ENCODE results near the gene SCAP.
"Not testable (repeated sequence)": the region's sequence is repeated elsewhere in the genome, so short reads cannot be mapped to it uniquely, and the experiment has no call there.

SCAP gene

DNA sequence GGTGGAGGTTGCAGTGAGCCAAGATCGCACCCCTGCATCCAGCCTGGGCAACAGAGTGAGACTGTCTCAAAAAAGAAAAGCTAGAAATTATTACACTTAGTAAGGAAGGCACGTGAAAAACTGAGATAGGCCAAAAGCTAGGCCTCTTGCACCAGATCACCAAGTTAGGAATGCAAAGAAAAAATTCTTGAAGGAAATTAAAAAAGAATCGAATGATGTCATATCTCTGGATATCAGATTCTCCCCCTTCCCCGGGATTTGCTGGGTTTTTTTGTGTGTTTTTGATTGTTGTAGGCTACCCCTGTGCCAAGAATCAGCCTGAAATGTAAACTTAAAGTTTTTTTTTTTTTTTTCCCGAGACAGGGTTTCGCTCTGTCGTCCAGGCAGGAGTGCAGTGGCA lies 77.5 kb downstream of the SCAP start:
- no peak for DNase-seq (ENCODE audit: low read depth in 2 of 2)

DNA sequence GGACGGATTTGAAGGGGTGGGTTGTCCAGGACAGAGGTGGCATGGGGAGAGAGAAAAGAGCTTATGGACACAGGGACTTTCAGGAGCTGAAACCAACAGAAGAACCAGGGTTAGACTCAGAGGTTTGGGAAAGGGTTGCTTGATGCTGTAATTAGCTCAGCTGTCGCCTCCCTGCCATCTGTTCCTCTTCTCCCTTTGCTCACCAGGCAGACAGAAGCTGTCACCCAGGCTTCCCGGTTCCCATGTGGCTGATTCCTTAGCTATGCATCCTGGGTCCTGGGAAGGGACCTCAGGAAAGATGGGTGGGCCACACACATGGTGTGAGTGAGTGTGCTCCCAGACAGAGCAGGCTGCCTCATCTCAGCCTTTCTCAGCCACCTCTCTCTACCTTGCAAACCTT lies 80.9 kb downstream of the SCAP start:
- DNase-seq (ENCODE audit: low read depth in 2 of 2), result no peak

GRCh38 chr3:47394140-47394870 lies 81.4 kb downstream of the SCAP start:
- no peak for DNase-seq (ENCODE audit: low read depth in 2 of 2)

GRCh38 chr3:47392933-47393332 lies 82.8 kb downstream of the SCAP start:
- DNase-seq (ENCODE audit: low read depth in 2 of 2), result no peak

DNA sequence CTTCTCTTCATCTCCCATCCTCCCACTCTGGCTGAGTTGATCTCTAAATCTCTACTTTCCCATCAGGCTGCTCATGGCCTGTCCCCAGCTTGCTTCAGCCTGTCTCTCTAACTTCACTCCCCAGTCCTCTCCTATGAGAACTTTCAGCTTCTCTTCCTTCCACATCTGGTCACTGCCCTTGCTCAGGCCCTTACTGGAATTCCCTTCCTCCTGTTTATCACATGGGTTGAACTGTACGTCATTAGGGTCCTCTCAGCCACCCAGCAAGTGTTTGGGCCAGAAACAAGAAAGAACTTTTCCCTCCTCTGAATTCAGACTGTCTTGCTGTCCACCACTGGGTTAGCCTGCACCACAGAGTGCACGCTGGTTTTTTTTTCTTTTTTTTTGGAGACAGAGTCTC lies 89.9 kb downstream of the SCAP start:
- DNase-seq (ENCODE audit: low read depth in 2 of 2), result no peak

GRCh38 chr3:47385007-47385406 lies 90.7 kb downstream of the SCAP start:
- DNase-seq (ENCODE audit: low read depth in 2 of 2), result no peak

- no peak for DNase-seq (ENCODE audit: low read depth in 2 of 2)
Measured at GRCh38 chr3:47384425-47384824, 91.3 kb downstream of the SCAP start.

DNA sequence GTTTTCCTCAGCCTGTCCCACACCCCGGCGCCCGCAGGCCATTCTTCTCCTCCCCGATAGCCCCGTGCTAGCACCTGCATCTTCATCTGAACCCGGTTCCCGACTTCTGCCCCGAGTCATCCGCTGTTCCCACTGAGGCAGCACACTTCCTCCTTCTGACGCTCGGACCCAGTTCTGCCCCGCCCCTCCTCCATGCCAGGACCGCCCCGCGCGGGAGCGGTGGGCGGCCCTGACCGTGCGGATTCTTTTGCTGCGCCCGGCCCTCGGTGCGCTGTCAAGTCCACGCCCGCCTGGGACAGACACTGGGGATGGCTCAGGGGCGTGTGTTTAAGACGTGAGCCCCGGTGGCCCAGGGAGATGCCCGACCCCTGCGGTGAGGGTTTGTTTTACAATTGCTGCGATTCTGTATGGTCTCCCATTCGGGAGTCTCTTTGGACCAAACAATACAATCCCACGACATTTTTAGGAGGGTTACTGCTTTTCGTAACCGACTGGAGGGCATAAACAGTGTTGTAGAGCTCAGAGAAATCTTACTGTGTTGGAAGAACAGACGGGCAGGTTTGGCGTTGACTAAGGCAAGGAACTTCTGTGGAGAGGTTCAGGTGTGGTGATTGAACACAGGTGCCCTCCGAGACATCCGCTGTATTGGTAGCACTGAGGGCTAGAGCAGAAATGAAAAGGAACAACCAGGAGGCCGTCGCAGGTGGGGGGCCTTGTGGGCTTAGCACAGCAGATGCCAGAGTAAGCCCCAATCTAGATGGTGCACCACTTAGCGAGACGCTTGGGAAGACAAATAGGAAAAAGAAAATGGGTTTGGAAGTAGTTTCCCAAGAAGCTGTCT lies 94.2 kb downstream of the SCAP start:
- peak; percentile 82 to 86 for DNase-seq (ENCODE audit: low read depth in 2 of 2)

DNA sequence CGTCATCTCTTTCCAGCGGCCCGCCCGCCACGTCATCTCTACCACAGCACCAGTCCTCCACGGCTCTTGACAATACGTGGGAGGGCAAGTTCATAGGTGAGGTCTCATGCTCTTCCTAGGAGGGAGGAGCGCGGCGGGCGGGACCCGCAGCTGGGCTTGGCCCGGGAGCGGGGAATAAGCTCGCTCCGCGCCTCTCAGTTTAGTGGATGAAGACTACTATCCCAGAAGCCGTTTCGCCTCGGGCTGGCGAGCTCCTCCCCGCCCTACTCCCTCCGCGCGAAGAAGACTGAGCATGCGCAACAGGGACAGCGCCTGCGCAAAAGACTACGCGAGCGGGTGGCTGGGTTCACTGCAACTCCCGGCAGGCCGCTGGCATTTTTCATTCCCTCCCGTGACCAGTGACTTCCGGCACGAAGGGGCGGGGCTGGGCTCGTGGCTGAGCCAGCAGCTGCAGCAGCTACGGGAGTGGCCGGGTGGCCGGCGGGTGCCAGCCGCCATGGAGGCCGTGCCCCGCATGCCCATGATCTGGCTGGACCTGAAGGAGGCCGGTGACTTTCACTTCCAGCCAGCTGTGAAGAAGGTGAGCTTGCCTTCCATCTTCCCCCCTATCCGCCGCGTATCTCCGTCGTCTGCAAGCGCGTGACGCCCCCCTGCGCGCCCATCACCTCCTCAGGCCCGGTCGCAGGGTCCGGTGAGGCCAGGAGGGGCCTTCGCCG lies 95.0 kb downstream of the SCAP start, which contains the start of gene PTPN23:
PTPN23 (plus strand) TSS at position 421 of the 716 bp plus-strand sequence; CDS start at position 497, 76 bp downstream.
- peak; percentile 97 for DNase-seq (ENCODE audit: low read depth in 2 of 2)

DNA sequence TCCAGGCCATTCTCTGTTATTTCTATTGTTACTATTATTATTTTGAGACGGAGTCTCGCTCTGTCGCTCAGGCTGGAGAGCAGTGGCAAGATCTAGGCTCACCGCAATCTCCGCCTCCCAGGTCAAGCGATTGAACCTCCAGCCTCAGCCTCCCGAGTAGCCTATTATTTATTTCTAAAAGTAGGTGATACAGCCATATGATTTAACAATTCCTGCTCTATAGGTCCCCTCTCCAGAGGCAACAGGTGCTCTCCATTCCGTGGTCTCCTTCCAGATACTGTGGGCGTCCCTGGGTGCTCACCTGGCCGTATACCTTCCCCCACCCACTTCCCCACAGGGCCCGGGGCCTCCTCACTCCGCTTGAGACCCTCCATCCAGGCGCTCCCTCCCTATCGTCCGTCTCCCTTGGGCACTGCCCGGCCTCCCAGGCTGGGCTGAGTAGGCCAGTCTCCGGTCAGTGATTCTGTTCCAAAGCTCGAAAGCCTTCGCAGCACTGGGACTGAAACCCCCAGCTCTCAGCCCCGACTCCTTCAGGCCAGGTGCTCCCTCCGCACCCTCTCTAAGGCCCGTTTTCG lies 95.6 kb downstream of the SCAP start:
- no peak for DNase-seq (ENCODE audit: low read depth in 2 of 2)

GRCh38 chr3:47379411-47379899 lies 96.3 kb downstream of the SCAP start:
- no peak for DNase-seq (ENCODE audit: low read depth in 2 of 2)

GRCh38 chr3:47378869-47379268 lies 96.9 kb downstream of the SCAP start:
- DNase-seq (ENCODE audit: low read depth in 2 of 2), result no peak

GRCh38 chr3:47377186-47377585 lies 98.6 kb downstream of the SCAP start:
- no peak for DNase-seq (ENCODE audit: low read depth in 2 of 2)

DNA sequence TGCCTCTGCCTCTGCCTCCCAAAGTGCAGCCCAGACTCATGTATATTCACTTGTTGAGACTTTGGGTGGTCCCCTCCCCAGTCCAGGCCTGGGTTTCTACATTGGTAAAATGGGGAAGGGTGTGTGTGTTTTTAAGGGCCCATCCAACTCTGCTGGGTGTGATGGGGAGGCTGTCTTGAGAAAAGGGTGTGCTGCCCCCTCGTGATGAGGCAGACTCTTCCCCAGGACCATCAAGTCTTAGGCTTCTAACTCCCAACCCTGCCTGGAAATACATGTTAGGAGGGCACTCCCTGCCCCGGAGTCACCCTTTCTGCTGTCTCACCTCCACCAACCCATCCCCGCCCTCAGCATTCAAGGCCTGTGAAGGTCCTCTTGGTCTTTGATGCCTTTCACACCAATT lies 99.3 kb downstream of the SCAP start:
- DNase-seq (ENCODE audit: low read depth in 2 of 2), result no peak

DNA sequence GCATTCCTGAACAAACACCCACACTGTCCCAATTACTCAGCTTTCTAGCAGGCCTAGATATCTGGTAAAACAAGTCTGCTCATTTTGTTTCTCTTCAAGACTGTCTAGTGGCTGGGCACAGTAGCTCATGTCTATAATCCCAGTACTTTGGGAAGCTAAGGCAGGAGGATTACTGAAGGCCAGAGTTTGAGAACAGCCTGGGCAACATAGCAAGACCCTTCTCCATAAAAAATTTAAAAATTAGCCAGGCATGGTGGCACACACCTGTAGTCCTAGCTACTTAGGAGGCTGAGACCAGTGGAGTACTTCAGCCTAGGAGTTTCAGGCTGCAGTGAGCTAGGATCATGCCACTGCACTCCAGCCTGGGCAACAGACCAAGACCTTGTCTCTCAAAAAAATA lies 101.2 kb downstream of the SCAP start:
- DNase-seq (ENCODE audit: low read depth in 2 of 2), result no peak

DNA sequence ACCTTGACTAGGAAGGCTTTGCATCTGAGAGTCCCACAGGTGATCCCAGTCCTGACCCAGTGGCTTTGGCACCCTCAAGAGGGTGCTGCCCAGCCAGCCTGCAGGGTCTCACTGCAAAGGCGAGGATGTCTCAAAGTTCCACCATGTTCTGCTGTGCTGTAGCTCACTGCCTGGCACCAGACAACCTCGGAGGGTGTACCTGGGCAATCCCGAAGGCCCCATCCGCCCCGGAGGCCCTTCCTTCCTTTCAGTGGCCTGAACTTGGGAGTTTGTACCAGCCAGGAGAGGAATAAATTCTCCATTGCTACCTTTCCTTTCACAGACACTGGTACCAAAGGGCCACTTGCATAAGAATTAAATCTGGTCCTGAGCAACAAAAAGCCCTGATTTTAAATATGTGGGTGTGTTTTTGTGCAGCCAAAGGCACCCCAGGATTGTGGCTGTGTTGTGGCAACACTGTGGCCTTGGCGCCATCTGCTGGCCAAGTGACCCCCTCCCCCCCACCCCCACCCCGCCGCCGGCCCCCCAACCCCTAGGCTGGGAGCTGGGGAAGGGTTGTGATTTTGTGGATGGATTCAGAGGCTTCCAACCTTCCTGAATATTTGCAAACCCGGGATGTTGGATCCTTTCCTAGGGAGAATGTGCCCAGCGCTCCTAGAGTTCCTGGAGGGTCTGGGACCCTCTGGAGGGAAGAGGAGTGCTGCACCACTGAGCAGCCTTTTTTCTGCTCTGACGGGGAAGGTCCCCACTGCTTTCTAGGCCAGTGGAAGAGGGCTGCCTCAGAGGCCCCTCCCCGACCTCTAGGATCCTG lies 104.6 kb downstream of the SCAP start:
- no peak for DNase-seq (ENCODE audit: low read depth in 2 of 2)

- not testable (repeated sequence) for DNase-seq (ENCODE audit: low read depth in 2 of 2)
Measured at GRCh38 chr3:47370020-47370419, 105.7 kb downstream of the SCAP start.

DNA sequence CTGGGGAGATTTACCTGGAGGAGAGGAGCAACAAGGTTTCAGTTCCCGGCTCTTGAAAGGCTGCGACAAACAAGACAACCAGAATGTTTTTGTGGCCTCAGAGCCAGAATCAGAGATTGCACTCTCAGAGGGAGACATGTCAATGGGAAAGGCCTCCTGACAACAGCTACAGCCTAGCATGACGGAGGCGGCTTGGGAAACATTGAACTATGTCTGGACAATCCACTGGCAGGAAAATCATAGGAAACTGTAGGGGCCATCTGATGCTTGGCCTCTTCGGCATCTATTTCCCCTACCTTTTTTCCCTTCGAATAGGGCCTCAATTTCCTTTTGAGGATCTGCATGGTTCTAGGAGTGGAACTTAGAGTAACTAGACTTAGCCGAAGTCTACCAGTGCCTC lies 108.1 kb downstream of the SCAP start:
- no peak for DNase-seq (ENCODE audit: low read depth in 2 of 2)

GRCh38 chr3:47366833-47367232 lies 108.9 kb downstream of the SCAP start:
- no peak for DNase-seq (ENCODE audit: low read depth in 2 of 2)

GRCh38 chr3:47365213-47366153 lies 110.3 kb downstream of the SCAP start:
- DNase-seq (ENCODE audit: low read depth in 2 of 2), result no peak

All from stimulated activated CD8-positive, alpha-beta memory T cell treated with anti-CD3 and anti-CD28 coated beads, Interleukin-2, amount 100 ng/mL, for 48 hours (primary cell).